Measurements from ENCODE around the gene NWD2.

Gene NWD2

GRCh38 chr4:37469286-37469685 is 224.7 kb downstream of the NWD2 start:
- H3K79me2 ChIP-seq (ENCODE audit: control insufficient read depth, low read length), result no peaks in the 10 kb centered on the region
- H3K27me3 ChIP-seq (ENCODE audit: control insufficient read depth, low read length), result no peaks in the 10 kb centered on the region; the same call in 1 of the 2 replicates
- no peaks in the 10 kb centered on the region for H3F3A ChIP-seq (ENCODE audit: control insufficient read depth, insufficient read depth)
- no peak overlapping the region for H3K27ac ChIP-seq (ENCODE audit: low read depth, low read length)
- no peaks in the 10 kb centered on the region for H3K4me1 ChIP-seq (ENCODE audit: control insufficient read depth, low read length)
- H3K36me3 ChIP-seq (ENCODE audit: control insufficient read depth, low read length), result no peaks in the 10 kb centered on the region
- no peaks in the 10 kb centered on the region for H3K9me2 ChIP-seq (replicated peaks; ENCODE audit: control insufficient read depth, low read length)
- TF ChIP-seq EZH2phosphoT487 (IDR thresholded peaks at IDR 0.05; ENCODE audit: borderline replicate concordance, low read length) (no peak), CTCF (IDR thresholded peaks at IDR 0.05; ENCODE audit: low read depth, low read length, poor library complexity, severe bottlenecking) (no peak)
- H3K4me3 ChIP-seq (ENCODE audit: low read length), result no peak overlapping the region
- H4K20me1 ChIP-seq (ENCODE audit: control insufficient read depth, insufficient read depth, low read depth, low read length), result no peaks in the 10 kb centered on the region
- H3K9me3 ChIP-seq (ENCODE audit: control insufficient read depth, insufficient read depth, low read length), result no peaks in the 10 kb centered on the region
- no peak overlapping the region for H3K4me2 ChIP-seq (ENCODE audit: low read length)

- no peaks in the 10 kb centered on the region for H3K36me3 ChIP-seq (ENCODE audit: control insufficient read depth, low read length)
- H3K27me3 ChIP-seq (ENCODE audit: control insufficient read depth, low read length), result no peaks in the 10 kb centered on the region; the same call in 1 of the 2 replicates
- no peak overlapping the region for H3K4me2 ChIP-seq (ENCODE audit: low read length)
- no peak overlapping the region for H3K27ac ChIP-seq (ENCODE audit: low read depth, low read length)
- H3K4me3 ChIP-seq (ENCODE audit: low read length), result no peak overlapping the region
- no peaks in the 10 kb centered on the region for H4K20me1 ChIP-seq (ENCODE audit: control insufficient read depth, insufficient read depth, low read depth, low read length)
- no peaks in the 10 kb centered on the region for H3K4me1 ChIP-seq (ENCODE audit: control insufficient read depth, low read length)
- no peaks in the 10 kb centered on the region for H3K79me2 ChIP-seq (ENCODE audit: control insufficient read depth, low read length)
- TF ChIP-seq EZH2phosphoT487 (IDR thresholded peaks at IDR 0.05; ENCODE audit: borderline replicate concordance, low read length) (no peak), CTCF (IDR thresholded peaks at IDR 0.05; ENCODE audit: low read depth, low read length, poor library complexity, severe bottlenecking) (no peak)
- no peaks in the 10 kb centered on the region for H3K9me3 ChIP-seq (ENCODE audit: control insufficient read depth, insufficient read depth, low read length)
- no peaks in the 10 kb centered on the region for H3K9me2 ChIP-seq (replicated peaks; ENCODE audit: control insufficient read depth, low read length)
- H3F3A ChIP-seq (ENCODE audit: control insufficient read depth, insufficient read depth), result no peaks in the 10 kb centered on the region
Observed at GRCh38 chr4:37470245-37470644, 225.7 kb downstream of the NWD2 start.

- Histone ChIP-seq H3K4me2 (ENCODE audit: low read length) (no peak overlapping the region), H3K79me2 (ENCODE audit: control insufficient read depth, low read length) (no peaks in the 10 kb centered on the region), H3K27me3 (ENCODE audit: control insufficient read depth, low read length) (no peaks in the 10 kb centered on the region; the same call in 1 of the 2 replicates), H3K4me3 (ENCODE audit: low read length) (no peak overlapping the region), H3K9me3 (ENCODE audit: control insufficient read depth, insufficient read depth, low read length) (no peaks in the 10 kb centered on the region), H3K36me3 (ENCODE audit: control insufficient read depth, low read length) (no peaks in the 10 kb centered on the region), H3F3A (ENCODE audit: control insufficient read depth, insufficient read depth) (no peaks in the 10 kb centered on the region), H4K20me1 (ENCODE audit: control insufficient read depth, insufficient read depth, low read depth, low read length) (no peaks in the 10 kb centered on the region), H3K4me1 (ENCODE audit: control insufficient read depth, low read length) (no peaks in the 10 kb centered on the region), H3K27ac (ENCODE audit: low read depth, low read length) (no peak overlapping the region), H3K9me2 (replicated peaks; ENCODE audit: control insufficient read depth, low read length) (no peaks in the 10 kb centered on the region)
- TF ChIP-seq EZH2phosphoT487 (IDR thresholded peaks at IDR 0.05; ENCODE audit: borderline replicate concordance, low read length) (no peak), CTCF (IDR thresholded peaks at IDR 0.05; ENCODE audit: low read depth, low read length, poor library complexity, severe bottlenecking) (no peak)
Observed at GRCh38 chr4:37471093-37471492, 226.6 kb downstream of the NWD2 start.
